OCI-LY3 (cell line): Measurements from ENCODE around the gene BTBD9.

Source experiments
- H2AFZ ChIP-seq: fragments of 200-600, 300-600 bp; shearing (Covaris generic); 2 replicates; pipeline ENCODE4 v1.6.0; 2014; ENCODE audit warnings: antibody characterized with exemption, low read depth, low read length
- H3K27ac ChIP-seq: fragments of 200-600, 300-600 bp; sonication (generic); 2 replicates; pipeline ENCODE4 v1.5.1; 2014; ENCODE audit warnings: mild to moderate bottlenecking, low read length, moderate library complexity, mixed read lengths
- H3K27me3 ChIP-seq: fragments of 200-600, 300-600 bp; sonication (generic); 2 replicates; pipeline ENCODE4 v1.6.1; 2014; ENCODE audit warnings: low read depth, low read length, mixed read lengths
- H3K36me3 ChIP-seq: fragments of 200-600, 300-600 bp; sonication (generic); replicated peaks from 2 replicates; pipeline ENCODE3; 2014; ENCODE audit warnings: low read depth, low read length, mixed read lengths
- H3K4me1 ChIP-seq: fragments of 300-600, 200-600 bp; sonication (generic); 2 replicates; pipeline ENCODE4 v1.6.1; 2014; ENCODE audit warnings: low read length, mixed read lengths
- H3K4me2 ChIP-seq: fragments of 200-600, 300-600 bp; sonication (generic); 2 replicates; pipeline ENCODE4 v1.6.1; 2014; ENCODE audit warnings: low read length, mixed read lengths
- H3K4me3 ChIP-seq: fragments of 300-600, 200-600 bp; sonication (generic); 2 replicates; pipeline ENCODE4 v1.5.1; 2014; ENCODE audit warnings: antibody characterized with exemption, mild to moderate bottlenecking, low read length, moderate library complexity
- H3K79me2 ChIP-seq: fragments of 300-600, 200-600 bp; shearing (Covaris generic); 2 replicates; pipeline ENCODE4 v1.6.1; 2014; ENCODE audit warnings: mild to moderate bottlenecking, low read length, mixed read lengths
- H3K9ac ChIP-seq: fragments of 300-600, 200-600 bp; shearing (Covaris generic); 2 replicates; pipeline ENCODE4 v1.6.0; 2014; ENCODE audit warnings: mild to moderate bottlenecking, low read length, moderate library complexity
- H3K9me3 ChIP-seq: fragments of 200-600, 300-600 bp; shearing (Covaris generic); 2 replicates; pipeline ENCODE4 v1.6.1; 2014; ENCODE audit warnings: low read length, mixed read lengths; ENCODE audit not compliant: insufficient read depth
- H4K20me1 ChIP-seq: fragments of 200-600, 300-600 bp; sonication (generic); 2 replicates; pipeline ENCODE4 v1.6.1; 2016; ENCODE audit warnings: low read length, mixed read lengths; ENCODE audit not compliant: insufficient read depth
- EZH2phosphoT487 ChIP-seq: fragments of 200-600 bp; shearing (Covaris generic); IDR thresholded peaks from 2 replicates; pipeline ENCODE4 v1.6.1; 2018; ENCODE audit warnings: antibody characterized with exemption, mixed run types, low read depth
- TF ChIP-seq, protein P1 (sequence below): fragments of 200-600, 300-600 bp; sonication (generic); IDR thresholded peaks from 2 replicates; pipeline ENCODE4 v1.5.1; 2014; ENCODE audit warnings: antibody characterized with exemption, low read length, low read depth

BTBD9 gene

GRCh38 chr6:38646166-38646878, 6.6 kb upstream of the BTBD9 start:
- no peak overlapping the region for H2AFZ ChIP-seq
- no peaks in the 10 kb centered on the region for H3K9me3 ChIP-seq
- H3K27ac ChIP-seq = no peak overlapping the region
- H4K20me1 ChIP-seq = no peaks in the 10 kb centered on the region
- no peak overlapping the region for H3K4me3 ChIP-seq
- H3K36me3 ChIP-seq = no peaks in the 10 kb centered on the region
- H3K79me2 ChIP-seq = no peaks in the 10 kb centered on the region
- no peaks in the 10 kb centered on the region for H3K27me3 ChIP-seq
- no peaks in the 10 kb centered on the region for H3K4me1 ChIP-seq
- H3K9ac ChIP-seq = no peak overlapping the region
- no peak for TF ChIP-seq EZH2phosphoT487
- TF ChIP-seq, protein P1, sequence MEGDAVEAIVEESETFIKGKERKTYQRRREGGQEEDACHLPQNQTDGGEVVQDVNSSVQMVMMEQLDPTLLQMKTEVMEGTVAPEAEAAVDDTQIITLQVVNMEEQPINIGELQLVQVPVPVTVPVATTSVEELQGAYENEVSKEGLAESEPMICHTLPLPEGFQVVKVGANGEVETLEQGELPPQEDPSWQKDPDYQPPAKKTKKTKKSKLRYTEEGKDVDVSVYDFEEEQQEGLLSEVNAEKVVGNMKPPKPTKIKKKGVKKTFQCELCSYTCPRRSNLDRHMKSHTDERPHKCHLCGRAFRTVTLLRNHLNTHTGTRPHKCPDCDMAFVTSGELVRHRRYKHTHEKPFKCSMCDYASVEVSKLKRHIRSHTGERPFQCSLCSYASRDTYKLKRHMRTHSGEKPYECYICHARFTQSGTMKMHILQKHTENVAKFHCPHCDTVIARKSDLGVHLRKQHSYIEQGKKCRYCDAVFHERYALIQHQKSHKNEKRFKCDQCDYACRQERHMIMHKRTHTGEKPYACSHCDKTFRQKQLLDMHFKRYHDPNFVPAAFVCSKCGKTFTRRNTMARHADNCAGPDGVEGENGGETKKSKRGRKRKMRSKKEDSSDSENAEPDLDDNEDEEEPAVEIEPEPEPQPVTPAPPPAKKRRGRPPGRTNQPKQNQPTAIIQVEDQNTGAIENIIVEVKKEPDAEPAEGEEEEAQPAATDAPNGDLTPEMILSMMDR = no peak
- H3K4me2 ChIP-seq = no peak overlapping the region

GRCh38 chr6:38644951-38645350, 5.2 kb upstream of the BTBD9 start:
- TF ChIP-seq, protein P1 = no peak
- no peak for TF ChIP-seq EZH2phosphoT487
- H3K79me2 ChIP-seq = peaks cover 7% of the 10 kb centered on the region
- no peak overlapping the region for H3K4me2 ChIP-seq
- H3K9ac ChIP-seq = no peak overlapping the region
- no peak overlapping the region for H2AFZ ChIP-seq
- no peaks in the 10 kb centered on the region for H3K9me3 ChIP-seq
- H3K36me3 ChIP-seq = no peaks in the 10 kb centered on the region
- H3K27me3 ChIP-seq = no peaks in the 10 kb centered on the region
- no peak overlapping the region for H3K27ac ChIP-seq
- H4K20me1 ChIP-seq = no peaks in the 10 kb centered on the region
- no peak overlapping the region for H3K4me3 ChIP-seq
- peaks cover 7% of the 10 kb centered on the region for H3K4me1 ChIP-seq

GRCh38 chr6:38640216-38640909, 634 bp upstream of the BTBD9 start:
- peak overlapping the region; percentile 93 for H3K4me3 ChIP-seq
- H3K27ac ChIP-seq = peak overlapping the region; percentile 66

GRCh38 chr6:38638941-38639497, 710 bp downstream of the BTBD9 start:
- peak overlapping the region; percentile 92 for H2AFZ ChIP-seq
- TF ChIP-seq, protein P1 = no peak
- no peak for TF ChIP-seq EZH2phosphoT487
- peaks cover 30% of the 10 kb centered on the region for H3K79me2 ChIP-seq
- H3K9ac ChIP-seq = peak overlapping the region; percentile 86
- peaks cover 14% of the 10 kb centered on the region for H3K4me1 ChIP-seq
- no peaks in the 10 kb centered on the region for H3K9me3 ChIP-seq
- H3K27ac ChIP-seq = peak overlapping the region; percentile 66
- no peaks in the 10 kb centered on the region for H3K27me3 ChIP-seq
- peak overlapping the region; percentile 93 for H3K4me3 ChIP-seq
- no peaks in the 10 kb centered on the region for H3K36me3 ChIP-seq
- H3K4me2 ChIP-seq = peak overlapping the region; percentile 92
- no peaks in the 10 kb centered on the region for H4K20me1 ChIP-seq

More at GRCh38 chr6:38640216-38640909, 634 bp upstream of the BTBD9 start:
- no peak for TF ChIP-seq EZH2phosphoT487
- TF ChIP-seq, protein P1 = no peak
- Histone ChIP-seq H2AFZ (peak overlapping the region; percentile 92), H3K9ac (peak overlapping the region; percentile 86), H3K79me2 (peaks cover 30% of the 10 kb centered on the region), H3K36me3 (no peaks in the 10 kb centered on the region), H4K20me1 (no peaks in the 10 kb centered on the region), H3K4me1 (peaks cover 14% of the 10 kb centered on the region), H3K27me3 (no peaks in the 10 kb centered on the region), H3K9me3 (no peaks in the 10 kb centered on the region), H3K4me2 (peak overlapping the region; percentile 89)
